Glomerular visceral epithelial cell (primary cell): Measurements from ENCODE around the gene HOXA4.

Experiments
- DNase-seq: peaks from one replicate; pipeline ENCODE4 v3.0.0-alpha.2; 2016; ENCODE audit errors: extremely low spot score

HOXA4 gene

DNA sequence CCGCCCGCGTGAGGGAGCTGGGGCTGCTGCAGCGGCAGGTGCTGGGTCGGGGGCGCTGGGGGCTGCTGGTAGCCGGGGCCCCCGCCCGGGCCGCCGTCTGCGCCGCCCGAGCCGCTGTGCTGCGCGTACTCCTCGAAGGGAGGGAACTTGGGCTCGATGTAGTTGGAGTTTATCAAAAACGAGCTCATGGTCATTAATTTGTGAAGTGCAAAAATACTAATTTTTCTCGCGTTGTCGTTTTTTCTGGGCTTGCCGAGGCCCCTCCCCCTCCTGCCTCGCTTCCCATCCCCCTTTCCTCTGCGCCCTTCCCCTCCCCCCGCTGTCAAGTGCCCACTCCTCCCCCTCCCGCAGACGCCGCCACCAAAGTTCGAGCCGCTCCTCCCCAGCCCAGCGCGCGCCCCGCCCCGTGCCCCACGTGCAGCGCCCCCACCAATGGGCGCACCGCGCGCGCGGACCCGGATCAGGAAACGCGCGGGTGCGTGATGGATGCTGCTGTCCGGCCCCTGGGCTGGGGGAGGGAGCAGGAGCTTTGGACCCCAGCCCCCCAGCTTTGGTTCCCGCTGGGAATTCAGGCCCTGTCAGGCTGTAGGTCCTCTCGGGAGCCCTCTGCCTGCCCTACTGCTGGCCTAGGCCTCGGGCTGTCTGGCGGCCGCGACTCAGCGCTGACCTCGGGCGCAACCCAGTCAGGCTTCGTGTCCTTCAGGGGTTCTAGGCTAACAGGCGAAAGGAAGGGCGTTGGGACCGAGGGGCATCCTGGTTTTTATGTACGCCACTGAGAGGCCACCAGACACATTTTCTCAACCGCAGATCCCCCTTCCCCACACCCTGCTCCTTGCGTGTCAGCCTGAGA, at the start of gene HOXA4:
HOXA4 (minus strand) TSS at position 218 of the 850 bp plus-strand sequence; CDS start at position 194, 24 bp downstream.
- peak; percentile 91 for DNase-seq

DNA sequence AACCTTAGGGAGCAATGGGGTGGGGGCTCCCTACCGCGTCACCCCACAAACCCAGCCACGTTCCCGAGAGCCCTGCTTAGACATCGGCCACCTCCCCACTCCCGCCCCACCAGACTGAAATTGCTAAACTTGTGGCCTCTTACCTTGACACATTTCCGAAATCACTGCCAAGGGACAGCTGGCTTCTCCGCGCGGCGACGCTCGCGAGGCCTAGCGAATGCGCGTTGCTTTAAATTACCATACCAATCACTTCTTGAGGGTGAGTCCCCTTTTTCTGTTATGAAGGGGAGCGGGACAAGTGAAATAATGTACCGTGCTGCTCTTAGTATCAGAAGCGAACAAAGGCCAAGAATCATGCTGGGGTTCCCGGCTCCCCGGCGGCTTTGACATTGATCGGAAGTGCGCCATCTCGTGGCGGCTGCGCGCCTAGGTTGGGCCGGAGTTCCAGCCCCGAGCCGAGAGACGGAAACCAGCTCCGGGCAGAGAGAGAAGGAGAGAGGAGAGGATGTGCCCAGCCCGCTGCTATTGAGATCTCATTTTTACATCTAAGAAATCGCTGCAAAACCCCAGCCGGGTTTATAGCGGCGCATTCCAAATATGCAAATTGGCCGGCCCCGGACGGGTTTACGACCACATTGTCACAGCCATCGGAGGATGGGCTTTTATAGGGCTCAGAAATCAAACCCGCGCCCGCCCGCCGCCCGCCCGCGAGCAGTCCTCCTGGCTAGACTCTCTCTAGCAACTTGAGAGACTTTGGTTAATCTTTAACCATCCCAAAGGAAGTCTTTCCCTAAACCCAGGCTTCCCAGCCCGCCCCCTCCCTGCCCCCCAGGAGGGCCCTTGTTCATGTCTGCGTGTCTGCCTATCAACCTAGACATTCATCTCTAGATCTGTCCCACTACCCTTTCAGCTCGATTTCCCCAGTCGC, 49.2 kb upstream of the HOXA4 start:
- peak; percentile 92 for DNase-seq

DNA sequence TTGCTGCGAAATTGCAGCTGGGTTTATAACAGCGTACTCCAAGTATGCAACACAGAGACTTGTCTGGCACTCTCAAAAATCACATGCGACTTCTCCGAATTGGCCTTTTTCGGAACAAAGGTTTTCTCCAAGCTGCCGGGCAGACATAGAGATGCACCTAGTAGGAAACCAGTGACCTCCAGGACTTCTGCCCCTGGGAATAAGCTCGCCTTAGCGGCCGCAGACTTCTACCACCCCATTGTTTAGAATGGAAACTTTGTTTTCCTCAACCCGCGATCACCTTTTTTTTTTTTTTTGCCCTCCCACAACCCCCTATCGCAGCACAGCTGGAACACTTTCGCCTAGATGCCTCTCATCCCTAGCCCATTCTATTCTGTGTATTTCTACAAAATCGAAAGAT, 48.5 kb upstream of the HOXA4 start:
- no peak for DNase-seq

DNA sequence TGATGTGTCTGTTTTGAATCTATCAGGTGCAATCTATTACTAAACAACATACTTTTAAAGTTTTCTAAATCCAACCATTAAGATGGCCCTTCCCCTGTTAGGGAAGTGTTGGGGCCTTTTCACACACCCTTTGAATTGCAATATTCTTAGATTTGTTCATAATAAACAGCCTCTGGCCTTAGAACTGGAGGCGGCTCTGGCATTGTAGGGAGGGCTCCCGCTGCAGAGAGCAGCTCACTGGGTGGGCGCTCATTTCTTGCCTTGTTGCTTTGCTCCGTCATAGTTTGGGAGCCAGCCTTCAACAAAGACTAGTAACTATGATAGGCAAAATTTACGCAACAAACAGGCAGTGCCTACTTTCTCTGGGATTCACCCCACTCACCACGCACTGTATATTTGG, 47.8 kb upstream of the HOXA4 start:
- DNase-seq, result peak; percentile 50

DNA sequence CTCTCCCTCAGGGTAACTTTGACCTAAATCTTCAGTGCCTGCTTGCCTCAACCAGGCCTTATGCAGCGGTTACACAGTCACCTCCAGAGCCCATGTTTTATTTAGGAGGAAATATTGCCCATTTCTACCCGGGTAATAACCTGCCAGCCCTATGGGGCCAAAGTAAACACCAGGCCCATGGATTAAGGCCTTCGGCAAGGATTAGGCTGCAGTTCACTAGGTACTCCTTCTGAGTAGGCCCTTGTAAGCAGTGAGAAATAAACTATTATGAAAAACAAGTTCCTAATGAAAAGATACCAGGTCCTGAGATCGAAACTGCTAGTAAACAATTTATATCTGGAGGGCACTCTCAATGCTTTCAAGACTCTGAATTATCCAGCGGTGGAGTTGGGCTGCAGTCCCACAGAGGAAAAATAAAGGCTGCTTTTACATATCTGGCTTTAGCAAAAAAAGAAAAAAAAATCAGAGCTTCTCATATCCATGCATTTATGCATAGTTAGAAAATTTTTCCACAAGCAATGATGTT, 47.3 kb upstream of the HOXA4 start:
- DNase-seq, result no peak

DNA sequence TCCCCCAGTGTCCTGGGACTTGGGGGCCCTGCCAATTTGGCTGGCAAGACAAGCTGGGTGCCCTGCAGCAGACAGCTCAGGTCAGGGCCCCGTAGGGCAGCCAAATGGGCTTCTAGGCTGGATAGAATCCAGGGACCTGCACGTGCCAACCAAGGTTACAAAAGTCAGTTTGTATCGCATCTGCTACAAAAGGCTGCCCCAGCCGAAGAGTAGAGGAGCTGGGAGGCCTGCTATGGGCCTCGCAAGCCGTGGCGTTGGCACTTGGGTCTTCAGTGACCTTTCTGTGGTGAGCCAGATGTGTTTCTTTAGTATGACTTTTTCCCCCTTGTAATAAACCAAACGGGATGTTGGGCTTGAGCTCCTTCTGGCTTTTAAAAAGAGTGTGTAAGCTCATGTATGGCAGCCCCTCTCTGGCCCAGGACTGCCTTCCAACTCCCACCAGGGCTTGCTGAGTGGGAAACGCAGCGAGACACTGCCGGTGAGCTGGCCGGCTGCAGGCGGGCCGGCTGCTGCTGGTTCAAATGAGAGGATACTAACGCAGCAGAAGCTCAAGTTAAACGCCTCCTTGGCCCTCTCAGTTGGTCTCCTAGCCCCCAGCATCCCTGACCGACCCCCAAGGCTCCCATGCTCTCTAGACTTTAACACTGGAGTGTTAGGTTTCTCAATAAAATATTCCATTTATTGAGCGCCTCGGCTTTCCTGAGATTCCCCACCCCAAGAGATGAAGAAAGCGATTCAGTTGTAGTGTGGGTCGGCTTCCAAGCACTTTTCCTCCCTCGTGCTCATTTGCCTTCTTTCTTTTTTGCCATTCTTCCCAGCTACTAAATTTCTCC, 46.6 kb upstream of the HOXA4 start:
- DNase-seq, result peak; percentile 35

DNA sequence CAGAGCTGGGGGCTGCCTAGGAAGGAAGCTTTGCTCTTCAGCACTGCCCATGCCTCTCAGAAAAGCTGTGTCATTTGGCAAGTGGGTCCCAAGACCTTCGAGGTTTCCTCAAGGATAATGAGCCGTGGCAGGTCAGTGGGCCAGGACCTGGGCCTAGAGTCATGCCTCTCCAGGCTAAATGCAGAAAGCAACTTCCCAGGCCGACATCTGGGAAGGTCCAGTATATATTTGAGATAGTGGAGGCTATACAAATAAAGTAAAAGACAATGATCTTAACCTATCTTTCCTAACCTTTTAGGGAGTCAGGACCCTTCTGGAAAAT, 45.9 kb upstream of the HOXA4 start:
- no peak for DNase-seq

DNA sequence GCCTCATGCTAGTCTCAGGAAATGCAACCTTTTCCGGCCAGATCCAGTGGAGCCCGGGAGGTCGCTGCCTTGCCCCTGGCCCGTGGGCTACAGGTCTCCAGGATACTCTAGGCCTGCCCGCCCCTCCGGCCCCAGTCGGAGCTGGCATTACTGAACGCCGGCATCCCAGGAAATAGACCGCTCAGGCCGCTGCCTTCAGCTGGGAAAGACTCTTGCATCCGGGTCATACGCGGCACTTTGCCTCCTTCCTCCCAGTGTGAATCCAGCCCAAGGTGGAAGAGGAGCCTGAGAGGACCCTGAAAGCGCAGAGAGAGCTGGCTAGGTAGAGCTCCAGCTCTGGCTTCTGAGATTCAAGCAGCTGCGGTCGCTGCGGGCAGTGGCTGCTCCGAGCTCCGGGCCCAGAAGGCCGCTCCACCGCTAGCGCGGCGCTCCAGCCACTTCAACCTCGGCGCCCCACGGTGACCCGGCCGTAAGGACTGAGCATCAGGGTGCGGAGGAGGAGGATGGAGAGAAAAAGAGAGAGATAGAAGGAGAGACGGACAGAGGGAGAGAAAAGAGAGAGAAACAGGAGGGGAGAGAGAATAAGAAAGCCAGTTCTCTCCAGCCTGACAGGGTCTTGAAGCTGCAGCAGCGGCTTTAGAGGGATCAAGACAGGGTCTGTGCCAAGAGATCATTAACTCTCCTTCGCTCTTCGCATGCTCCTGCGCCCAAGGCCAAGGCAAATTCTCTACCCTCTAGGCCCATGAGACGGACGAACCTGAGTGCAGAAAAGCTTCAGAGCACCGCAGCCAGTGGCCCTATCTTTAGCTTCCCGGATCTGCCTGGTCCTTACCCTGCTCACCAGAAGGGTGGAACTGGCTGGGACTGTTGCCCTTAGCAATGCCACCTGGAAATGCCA, 45.3 kb upstream of the HOXA4 start:
- peak; percentile 37 for DNase-seq

DNA sequence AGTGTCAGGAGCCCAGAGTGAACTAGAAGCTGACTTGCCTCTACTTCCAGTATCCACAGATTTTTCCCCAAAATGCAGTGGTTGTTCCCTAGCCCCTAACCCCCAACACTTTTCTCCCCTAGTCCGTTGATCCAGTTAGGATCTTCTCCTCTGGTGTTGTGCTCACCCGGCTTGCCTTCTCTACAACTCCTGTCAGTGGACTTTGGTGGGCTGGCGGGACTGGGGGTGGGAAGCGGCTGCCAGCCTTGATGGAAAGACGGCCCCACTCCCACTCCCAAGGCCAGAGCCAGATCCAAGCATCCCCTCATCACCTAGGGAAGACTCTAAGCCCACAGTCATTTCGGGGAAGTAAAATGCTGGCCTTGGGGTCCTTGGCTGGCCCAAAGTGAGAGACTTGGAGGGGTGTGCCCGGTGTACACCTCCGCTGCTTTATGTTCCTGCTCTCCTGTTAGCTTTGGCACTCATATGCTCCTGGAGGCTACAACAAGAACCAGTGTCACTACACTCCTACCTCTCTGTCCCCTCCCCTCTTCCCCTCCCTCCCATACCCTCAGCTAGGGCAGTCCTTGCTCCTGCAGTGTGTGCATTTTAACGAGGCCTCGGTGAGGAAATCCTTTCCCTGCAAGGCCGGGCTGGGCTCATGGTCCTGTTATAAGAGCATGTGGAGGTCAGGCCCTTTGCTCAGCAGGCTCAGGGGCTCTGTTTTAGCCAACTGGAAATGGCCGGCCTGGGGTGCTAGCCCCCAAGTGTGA, 44.5 kb upstream of the HOXA4 start:
- DNase-seq, result peak; percentile 80

DNA sequence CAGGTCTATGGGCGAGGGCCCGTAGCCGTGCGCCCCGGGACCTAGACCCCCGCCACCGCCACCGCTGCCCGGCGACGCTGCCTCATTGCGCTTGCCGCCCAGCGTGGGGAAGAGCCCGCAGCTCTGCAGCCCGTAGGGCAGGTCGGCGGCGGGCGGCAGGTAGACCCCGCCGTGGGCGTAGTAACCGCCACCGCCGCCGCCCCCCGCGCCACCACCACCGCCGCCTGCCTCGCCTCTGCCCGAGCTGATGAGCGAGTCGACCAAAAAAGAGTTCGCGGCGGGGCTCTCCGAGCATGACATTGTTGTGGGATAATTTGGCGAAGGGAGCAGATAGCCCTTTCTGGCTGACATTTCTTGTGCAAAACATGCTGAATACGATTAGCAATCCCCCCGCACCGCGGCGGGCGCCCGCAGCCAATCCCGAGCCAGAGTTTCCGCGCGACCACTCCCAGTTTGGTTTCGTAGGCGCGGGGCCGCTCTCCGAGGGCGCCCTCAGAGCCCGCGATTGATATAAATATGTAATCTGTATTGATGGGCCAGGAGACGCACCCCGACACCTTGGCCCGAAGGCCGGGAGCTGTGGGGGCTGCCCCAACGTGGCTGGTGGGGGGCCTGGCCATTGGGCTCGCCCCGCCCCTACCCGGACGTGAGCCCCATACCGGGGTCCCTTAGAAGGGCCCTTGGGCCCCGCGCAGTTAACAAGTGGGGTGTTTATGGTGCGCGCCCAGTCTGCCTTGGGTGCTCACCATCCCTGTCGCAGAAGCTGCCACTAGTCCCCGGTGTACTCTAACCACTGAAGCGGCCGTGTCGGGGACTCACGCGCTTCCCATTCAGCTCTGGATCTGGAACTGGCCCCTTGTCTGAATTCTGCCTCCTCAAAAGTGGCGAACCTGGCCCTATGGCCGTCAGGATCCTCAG, 43.7 kb upstream of the HOXA4 start, which contains the start of gene HOXA10:
HOXA10 (minus strand) TSS at position 365 of the 918 bp plus-strand sequence; CDS start at position 351, 14 bp downstream.
- DNase-seq, result peak; percentile 89

DNA sequence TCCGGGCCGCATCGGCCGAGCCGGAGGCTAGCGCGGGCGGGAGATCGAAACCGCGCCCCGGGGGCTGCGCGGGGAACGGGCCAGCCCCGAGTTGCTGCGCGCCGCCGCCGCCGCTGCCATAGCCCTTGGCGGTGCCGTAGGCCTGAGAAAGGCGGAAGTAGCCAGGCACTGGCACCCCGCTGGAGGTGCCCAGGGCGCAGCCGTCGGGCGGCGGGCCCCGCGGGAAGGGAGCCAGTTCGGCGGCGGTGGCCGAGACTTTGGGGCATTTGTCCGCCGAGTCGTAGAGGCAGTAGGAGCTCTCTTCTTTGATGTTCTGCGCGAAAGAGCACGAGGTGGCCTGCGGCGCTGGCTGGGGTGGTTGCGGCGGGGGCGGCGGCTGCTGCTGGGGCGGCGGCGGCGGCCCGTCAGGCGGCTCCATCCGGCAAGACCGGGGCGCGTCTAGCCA, 43.0 kb upstream of the HOXA4 start:
- DNase-seq, result no peak

DNA sequence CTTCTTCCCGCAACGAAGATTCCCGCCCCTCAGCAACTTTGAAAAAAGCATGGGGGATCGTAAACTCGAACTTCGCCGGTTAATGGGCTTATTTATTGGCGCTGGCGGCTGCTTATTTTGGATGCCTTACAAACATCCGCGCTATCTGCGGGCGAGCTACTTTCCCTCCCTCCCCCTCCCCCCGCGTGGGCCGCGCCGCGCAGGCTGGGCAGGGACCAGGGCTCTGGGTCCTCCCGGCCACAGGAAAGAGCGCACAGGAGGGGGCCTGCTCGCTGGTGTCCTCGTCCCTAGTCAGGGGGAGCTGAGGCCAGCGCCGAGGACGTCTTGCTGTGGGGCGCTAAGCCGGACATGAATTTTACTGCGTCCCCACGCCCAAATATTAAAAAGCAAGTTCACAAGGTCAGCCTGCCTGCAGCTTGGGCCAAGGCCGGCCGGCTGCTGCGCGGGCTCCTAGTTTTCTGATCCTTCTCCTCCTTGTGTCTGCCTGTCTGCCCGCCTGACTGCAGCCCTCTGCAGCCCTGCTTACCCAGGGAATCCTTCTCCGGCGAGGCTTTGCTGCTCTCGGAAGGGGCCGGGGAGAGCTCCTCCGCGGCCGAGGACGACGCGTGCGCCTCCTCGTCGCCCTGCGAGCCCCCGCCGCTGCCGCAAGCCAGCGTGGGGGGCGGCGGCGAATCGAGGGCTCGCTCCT, 42.4 kb upstream of the HOXA4 start:
- peak; percentile 59 for DNase-seq

DNA sequence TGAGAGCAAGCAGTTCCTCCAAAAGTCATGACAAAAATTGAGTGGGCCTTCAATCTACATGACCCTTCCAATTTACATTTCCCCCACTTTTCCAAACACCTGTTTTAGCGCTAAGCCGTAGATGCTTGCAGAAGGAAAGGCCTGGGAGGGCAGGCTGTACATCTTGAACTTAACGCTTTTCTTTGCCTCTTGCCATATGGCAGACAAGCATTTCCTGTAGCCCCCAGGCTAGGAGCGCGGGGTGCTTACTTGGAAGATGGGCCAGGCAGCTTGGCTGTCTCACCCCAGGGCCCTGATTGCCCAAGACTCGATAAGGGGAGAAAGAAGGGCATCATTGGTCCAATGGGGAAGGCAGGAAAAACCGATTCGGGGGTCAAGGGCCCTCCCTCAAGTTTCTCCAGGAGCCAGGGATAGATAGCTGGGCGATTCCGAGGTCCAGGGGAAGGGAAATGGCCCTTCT, 41.8 kb upstream of the HOXA4 start:
- DNase-seq, result peak; percentile 43

DNA sequence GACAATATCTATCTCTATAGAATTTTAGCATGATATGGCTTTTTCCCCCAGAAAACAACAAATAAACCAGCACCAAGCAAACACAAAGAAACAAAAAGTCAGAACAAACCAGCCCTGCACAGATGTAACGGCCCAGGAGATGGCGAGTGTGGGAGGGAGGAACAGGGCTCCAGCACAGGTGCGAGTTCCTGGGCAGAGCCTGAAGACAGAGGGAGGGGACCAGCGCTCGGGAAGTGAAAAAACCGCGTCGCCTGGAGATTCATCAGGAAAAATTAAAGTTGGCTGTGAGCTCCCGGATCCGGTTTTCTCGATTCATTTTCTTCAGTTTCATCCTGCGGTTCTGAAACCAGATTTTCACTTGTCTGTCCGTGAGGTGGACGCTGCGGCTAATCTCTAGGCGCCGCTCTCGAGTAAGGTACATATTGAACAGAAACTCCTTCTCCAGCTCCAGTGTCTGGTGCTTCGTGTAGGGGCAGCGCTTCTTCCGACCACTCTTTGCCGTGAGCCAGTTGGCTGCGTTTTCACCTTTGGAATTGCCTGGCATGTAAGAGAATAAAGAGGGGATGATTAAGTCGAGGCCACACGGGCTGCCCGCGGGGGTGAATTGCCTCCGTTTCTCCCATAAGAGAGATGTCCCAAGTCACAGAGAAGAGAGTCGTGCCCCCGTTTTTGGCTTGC, 41.2 kb upstream of the HOXA4 start:
- peak; percentile 48 for DNase-seq

DNA sequence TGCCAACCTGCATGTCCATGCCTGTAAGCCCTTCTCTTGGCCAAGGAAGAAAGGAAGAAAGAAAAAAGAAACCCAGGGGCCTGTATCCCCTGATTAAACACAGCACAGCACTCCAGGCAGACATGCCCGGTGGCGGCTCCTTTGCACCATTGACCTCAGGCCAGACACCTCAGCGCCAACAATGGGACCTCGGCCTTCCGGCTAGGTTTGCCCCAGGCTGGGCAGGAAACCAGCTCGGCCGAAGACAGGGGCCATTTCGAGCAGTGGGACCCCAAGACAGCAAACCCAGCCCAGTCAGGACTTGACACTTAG, 40.7 kb upstream of the HOXA4 start:
- peak; percentile 58 for DNase-seq

DNA sequence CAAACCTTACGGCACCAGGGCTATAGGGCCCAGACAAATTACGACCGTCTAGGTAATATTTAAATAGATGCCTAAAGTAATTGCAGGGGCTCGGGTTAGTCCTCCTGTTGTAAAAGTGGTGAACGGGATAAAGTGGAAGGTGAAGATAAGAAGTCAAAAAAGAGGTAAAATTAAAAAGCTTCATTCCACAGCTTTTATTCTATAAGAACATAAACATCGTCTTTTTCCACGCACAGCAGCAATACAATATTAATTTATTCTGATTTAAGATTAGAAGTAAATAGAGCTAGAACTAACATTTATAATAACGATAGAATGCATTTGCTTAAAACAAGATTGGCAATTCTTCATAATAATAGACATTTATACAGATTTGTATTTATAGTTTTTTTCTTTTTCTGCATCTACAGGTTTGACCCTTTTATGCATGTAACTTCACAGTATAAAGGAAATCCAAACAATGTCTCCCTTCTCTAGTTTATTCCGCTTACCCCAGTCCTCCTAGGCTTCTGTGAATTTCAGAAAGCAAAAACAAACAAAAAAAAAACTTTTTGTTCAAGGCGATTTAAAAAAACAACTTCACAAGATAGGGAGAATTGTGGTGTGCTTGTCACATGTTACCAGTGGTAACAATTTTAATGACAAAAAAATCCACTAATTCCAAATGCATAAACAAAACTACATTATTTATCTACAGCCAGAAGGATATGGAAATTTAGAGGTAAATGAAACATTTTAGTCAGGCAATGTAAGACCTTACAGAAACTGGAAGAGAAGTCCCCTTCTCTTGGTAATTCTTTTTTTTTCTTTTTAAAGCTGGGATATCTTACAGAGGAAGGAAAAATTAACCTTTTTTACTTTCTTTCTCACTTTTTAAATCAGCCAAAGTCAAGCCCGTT, 40.1 kb upstream of the HOXA4 start:
- DNase-seq, result no peak
